Fibroblast of the aortic adventitia (primary cell): ENCODE measurements around the gene RDM1. TPM values are rescaled to one million over a fixed set of nuclear protein-coding genes. Genes with fewer than 3 reads are reported as not detected.
A peak's percentile ranks its signal among the peaks of the same experiment; 100 is the strongest.

Source experiments
- DNase-seq: peaks from one replicate; pipeline ENCODE4 v3.0.0-alpha.2; 2010; ENCODE audit warnings: low read depth
- H3K4me3 ChIP-seq: 2 replicates; pipeline ENCODE4 v1.5.1; 2011; ENCODE audit warnings: low read depth, mild to moderate bottlenecking, control low read depth, low read length, moderate library complexity
- total RNA-seq: library from RNA; depleted of rRNA; stranded (reverse); fragments of >200 nt; gene quantifications from 2 replicates; pipeline ENCODE4 v1.2.3, GENCODE V29; 2012; ENCODE audit warnings: low replicate concordance
- TF ChIP-seq, protein P1 (sequence below): IDR thresholded peaks from 2 replicates; pipeline ENCODE4 v1.5.1; 2011; ENCODE audit warnings: mild to moderate bottlenecking, low read length, control low read depth, inconsistent platforms; ENCODE audit not compliant: insufficient read depth

Gene RDM1
- total RNA-seq, 1 donor = 0.45 TPM

DNA sequence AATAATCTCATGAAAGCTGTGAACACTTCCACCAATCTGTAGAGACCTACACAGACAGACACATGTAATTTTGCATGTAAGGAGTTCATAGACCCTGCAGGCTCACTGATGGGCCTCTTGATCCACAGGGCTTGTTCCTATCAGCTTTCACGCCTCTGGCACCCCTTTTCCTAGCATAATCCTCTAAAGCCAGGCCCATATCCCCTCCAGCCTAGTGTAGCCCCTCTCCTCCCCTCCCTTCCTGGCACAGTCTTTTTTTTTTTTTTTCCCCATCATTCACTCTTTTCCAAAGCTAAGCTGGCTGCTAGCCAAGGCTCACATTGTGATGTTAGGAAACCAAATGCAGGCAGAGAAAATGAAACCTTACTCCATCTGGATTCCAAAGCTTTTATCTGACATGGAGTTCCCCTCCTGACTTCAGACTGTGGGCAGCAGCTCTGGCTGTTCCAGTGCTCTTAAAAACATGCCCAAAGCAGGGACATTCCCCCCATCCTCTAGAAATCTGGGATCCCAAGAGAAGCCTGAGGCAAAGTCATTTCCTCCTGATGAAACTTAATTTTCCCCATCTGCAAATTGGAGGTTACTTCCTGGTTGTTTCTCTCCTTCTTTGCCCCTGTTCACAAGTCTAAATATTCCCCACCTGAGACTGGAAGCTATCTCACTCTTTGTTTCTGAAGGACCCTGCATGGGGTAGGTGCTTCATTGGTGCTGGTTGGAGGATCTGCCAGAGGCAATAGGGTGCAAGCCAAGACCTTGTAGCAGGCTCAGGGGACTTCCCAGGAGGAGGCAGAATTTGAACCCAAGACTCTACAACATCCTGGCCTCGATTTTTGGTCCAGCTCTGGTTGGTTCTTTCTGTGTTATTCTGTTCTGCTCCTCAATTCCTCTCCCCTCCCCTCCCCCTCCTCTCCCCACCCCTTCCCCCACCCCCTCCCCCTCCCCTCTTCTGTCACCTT lies 40.5 kb downstream of the RDM1 start:
- DNase-seq = peak; percentile 83
- H3K4me3 ChIP-seq = no peak overlapping the region
- TF ChIP-seq, protein P1, sequence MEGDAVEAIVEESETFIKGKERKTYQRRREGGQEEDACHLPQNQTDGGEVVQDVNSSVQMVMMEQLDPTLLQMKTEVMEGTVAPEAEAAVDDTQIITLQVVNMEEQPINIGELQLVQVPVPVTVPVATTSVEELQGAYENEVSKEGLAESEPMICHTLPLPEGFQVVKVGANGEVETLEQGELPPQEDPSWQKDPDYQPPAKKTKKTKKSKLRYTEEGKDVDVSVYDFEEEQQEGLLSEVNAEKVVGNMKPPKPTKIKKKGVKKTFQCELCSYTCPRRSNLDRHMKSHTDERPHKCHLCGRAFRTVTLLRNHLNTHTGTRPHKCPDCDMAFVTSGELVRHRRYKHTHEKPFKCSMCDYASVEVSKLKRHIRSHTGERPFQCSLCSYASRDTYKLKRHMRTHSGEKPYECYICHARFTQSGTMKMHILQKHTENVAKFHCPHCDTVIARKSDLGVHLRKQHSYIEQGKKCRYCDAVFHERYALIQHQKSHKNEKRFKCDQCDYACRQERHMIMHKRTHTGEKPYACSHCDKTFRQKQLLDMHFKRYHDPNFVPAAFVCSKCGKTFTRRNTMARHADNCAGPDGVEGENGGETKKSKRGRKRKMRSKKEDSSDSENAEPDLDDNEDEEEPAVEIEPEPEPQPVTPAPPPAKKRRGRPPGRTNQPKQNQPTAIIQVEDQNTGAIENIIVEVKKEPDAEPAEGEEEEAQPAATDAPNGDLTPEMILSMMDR = no peak

DNA sequence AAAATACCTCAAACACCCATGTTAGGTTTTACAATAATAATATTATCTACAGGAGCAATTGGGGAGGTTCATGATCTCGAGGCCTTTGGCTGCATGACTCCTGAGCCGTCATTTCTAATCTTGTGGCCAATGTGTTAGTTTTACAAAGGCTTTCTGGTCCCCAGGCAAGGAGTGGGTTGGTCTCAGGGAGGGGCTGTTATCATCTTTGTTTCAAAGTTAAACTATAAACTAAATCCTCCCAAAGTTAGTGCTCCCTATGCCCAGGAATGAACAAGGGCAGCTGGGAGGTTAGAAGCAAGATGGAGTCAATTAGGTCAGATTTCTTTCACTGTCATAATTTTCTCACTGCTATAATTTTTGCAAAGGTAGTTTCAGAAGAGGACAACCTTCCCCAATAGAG lies 41.3 kb downstream of the RDM1 start:
- no peak overlapping the region for H3K4me3 ChIP-seq
- no peak for DNase-seq
- TF ChIP-seq, protein P1 = no peak

DNA sequence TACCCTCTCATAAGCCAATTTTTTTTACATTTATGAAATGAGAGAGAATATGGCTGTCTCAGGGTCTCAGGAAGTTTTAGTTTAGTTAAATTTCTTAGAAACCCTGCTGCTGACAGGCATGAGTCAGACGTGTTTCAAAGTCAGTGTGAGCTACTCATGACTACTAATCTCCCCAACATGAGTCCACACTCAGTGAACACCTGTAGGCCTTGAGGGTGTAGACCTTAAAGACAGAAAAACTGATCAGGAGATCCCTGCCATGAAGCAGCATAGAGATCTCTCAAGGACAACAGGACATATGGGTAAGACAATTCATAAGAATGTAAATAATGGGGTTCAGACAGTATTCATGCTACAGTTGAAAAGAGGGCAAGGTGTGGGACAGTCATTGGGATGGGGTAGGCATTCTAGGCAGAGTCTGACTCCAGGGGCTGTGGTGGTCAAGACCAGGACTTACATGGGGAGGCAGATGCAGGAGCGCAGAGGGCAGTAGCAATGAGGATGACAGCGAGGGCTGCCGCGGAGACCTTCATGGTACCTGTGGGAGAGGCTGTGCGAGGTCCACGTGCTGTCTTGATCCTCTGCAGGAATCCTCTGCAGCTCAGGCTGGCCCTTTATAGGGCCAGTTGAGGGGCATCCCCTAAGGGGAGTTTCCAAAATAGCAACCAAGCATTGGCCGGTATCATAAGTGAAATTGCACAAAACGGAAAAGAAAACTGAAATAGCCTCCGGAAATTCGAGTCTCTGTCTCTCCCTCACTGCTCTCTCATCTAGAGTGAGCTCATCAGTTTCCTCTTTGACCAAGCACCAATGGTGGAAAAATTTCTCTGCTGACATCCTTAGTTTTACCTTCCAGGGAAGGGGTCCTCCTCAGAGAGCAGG lies 50.6 kb downstream of the RDM1 start, which contains the start of gene CCL5:
Gene CCL5, minus strand, starts transcription at position 588 of the 882 bp plus-strand sequence.
- TF ChIP-seq, protein P1 = no peak
- no peak within 1 kb of the TSS for H3K4me3 ChIP-seq
- no peak for DNase-seq

DNA sequence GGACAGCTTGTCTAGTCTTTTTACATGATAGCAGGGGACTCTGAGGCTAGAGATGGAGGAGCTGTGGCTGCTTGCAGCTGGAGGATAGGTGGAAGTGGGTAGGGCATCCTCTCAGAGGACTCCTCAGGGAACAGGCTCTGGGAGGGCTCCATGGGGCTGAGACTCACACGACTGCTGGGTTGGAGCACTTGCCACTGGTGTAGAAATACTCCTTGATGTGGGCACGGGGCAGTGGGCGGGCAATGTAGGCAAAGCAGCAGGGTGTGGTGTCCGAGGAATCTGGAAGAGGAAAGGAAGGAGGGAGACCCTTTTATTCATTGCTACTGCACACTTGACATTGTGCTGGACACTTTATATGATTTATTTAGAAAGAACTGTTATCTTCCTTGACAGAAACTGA lies 52.2 kb downstream of the RDM1 start:
- no peak for DNase-seq
- no peak overlapping the region for H3K4me3 ChIP-seq
- TF ChIP-seq, protein P1 = no peak

DNA sequence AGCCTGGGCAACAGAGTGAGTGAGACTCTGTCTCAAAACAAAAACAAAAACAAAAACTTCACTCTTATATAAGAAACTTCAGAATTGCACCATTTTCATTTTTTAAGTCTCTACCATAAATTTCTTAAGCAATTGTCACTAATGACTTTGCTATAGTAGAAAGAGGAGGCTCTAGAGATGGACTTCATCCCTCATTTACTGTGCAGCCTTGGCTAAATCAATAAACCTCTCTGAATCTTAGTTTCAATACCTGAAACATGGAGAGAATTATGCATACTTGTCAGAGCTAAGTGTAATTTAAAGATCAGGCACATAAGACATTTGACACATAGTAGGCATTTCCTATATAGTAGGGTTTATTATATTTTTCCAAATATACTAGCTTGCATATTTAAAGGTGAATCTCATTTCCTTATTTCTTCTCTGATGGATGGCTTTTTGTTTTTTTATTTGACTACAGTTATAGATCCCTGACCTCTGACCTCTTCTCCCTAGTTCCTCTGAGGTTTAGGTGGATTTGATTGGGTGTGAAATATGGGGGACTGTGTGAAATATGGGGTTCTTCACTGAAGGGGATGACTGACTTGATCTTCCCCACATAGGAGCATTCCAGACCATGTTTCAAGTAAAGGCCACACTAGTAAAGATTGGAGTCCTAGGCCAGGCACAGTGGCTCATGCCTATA lies 53.1 kb downstream of the RDM1 start:
- DNase-seq = no peak
- TF ChIP-seq, protein P1 = no peak
- H3K4me3 ChIP-seq = no peak overlapping the region

DNA sequence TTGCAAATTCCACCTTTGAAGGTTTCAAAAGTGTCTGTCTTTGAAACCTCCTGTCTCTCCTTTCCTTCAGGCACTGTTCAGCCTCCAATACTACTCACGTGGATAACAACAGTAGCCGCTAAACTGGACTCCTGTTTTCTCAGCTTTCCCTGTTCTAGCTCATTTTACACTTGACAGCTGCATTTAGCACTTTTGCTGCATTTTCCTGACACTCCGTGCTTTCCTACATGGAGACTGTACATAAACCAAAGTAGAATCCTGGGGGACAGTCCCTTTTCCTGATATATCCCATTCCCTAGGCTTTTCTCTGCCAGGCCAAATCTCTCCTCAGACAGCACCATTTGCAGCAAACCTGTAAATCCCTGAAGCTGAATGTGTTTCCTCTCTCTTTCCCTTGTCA lies 54.0 kb downstream of the RDM1 start:
- TF ChIP-seq, protein P1 = no peak
- H3K4me3 ChIP-seq = no peak overlapping the region
- DNase-seq = no peak
